Activated CD8-positive, alpha-beta memory T cell treated with anti-CD3 and anti-CD28 coated beads, Interleukin-2, amount 50 U/mL, for 1 hour (primary cell): ENCODE measurements around the gene GPM6B.

Experiments used
- DNase-seq: peaks from one replicate; pipeline ENCODE4 v3.0.0-alpha.2; 2020; ENCODE audit errors: extremely low read depth

GPM6B gene

GRCh38 chrX:13816643-13817627, at the start of gene GPM6B:
Gene GPM6B, minus strand, starts transcription at chrX:13817093. Its CDS starts 189 bp downstream, at chrX:13816904.
- no peak for DNase-seq

GRCh38 chrX:13864264-13864663, 47.4 kb upstream of the GPM6B start:
- DNase-seq, result no peak

- DNase-seq, result no peak
Observed at GRCh38 chrX:13863324-13863723, 46.4 kb upstream of the GPM6B start.

- no peak for DNase-seq
Observed at GRCh38 chrX:13859724-13860123, 42.8 kb upstream of the GPM6B start.

- no peak for DNase-seq
Observed at GRCh38 chrX:13857804-13858203, 40.9 kb upstream of the GPM6B start.

- no peak for DNase-seq
Observed at GRCh38 chrX:13855689-13856450, 39.0 kb upstream of the GPM6B start.

- DNase-seq, result no peak
Observed at GRCh38 chrX:13854003-13854402, 37.1 kb upstream of the GPM6B start.

GRCh38 chrX:13852001-13852695, 35.3 kb upstream of the GPM6B start:
- no peak for DNase-seq

- no peak for DNase-seq
Observed at GRCh38 chrX:13845721-13846378, 29.0 kb upstream of the GPM6B start.

- DNase-seq, result no peak
Observed at GRCh38 chrX:13843150-13843721, 26.3 kb upstream of the GPM6B start.

GRCh38 chrX:13840121-13840520, 23.2 kb upstream of the GPM6B start:
- DNase-seq, result no peak

GRCh38 chrX:13837290-13837745, 20.4 kb upstream of the GPM6B start:
- no peak for DNase-seq

- no peak for DNase-seq
Observed at GRCh38 chrX:13836575-13836974, 19.7 kb upstream of the GPM6B start.

GRCh38 chrX:13835825-13836224, 18.9 kb upstream of the GPM6B start:
- no peak for DNase-seq

GRCh38 chrX:13834355-13834754, 17.5 kb upstream of the GPM6B start:
- DNase-seq, result no peak

GRCh38 chrX:13829983-13830382, 13.1 kb upstream of the GPM6B start:
- no peak for DNase-seq

- DNase-seq, result no peak
Observed at GRCh38 chrX:13828392-13828791, 11.5 kb upstream of the GPM6B start.

- no peak for DNase-seq
Observed at GRCh38 chrX:13827298-13828090, 10.6 kb upstream of the GPM6B start.

- no peak for DNase-seq
Observed at GRCh38 chrX:13826770-13827169, 9.9 kb upstream of the GPM6B start.

- DNase-seq, result no peak
Observed at GRCh38 chrX:13825178-13825762, 8.4 kb upstream of the GPM6B start.
